ENCODE measurements around the gene RPL18.
"Not testable (repeated sequence)": the region's sequence is repeated elsewhere in the genome, so short reads cannot be mapped to it uniquely, and the experiment has no call there.

The RPL18 gene

DNA sequence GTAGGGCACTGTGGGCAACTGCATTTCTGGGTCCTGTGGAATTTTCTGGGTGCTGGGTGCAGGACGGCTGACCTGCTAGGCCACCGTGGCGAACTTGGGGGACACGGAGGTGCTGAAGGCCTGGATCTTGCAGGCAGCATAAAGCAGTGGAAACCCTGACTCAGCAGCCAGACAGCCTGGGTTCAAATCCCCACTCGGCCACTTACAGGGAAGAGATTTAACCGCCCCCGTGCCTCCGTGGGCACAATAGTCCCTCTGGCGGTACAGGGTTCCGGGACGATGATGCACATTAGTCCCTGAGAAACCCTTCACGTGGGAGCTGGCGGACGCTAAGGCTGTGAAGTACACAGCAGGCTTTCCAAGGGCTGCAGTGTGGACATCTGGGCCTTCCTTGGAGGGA is 7.1 kb downstream of the RPL18 start:
- DNase-seq: no peak

DNA sequence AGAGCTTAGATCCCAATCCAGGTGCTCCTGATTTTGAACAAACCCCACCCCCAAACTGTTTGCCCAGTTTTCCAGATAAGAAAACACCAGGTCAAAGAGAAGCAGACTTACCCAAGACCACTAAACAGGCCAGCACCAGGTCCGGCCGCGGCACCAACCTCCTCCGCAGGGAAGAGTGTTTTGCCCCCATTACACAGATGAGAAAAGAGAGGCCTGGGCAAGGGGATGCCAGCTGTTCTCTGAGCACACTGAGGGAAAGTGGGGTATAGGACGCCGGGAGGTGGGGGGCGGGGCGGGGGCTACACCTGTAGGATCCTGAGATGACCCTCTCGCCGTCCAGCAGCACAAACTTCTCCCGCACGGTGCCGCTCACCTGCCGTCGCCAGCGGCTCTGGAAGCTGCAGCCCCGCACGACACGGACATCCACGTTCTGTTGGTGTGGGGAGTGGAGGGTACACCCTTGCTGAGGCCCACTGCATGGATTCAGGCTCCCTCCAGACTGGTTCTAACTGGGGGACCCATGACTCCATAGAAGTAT is 9.3 kb downstream of the RPL18 start:
- no peak for DNase-seq

DNA sequence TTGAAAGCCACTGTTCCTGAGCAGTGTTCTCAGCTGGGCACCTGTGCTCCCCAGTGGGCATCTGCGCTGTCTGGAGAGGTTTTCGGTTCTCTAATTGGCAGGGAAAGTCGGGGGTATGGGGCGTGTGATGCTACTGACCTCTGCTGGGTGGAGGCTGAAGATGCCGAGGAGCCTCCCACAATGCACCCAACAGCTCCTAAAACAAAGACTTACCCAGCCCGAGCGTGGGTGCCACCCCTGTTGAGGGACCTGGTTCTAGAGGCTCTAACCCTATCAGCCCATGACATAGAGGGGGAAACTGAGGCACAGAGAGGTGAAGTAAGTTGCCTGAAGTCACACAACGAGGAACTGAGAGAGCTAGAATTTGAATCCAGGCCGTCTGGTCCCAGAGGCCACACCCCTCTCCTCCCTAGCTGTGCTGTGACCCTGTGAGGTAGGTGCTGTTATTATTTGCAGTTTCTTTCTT is 10.1 kb downstream of the RPL18 start:
- no peak for DNase-seq

DNA sequence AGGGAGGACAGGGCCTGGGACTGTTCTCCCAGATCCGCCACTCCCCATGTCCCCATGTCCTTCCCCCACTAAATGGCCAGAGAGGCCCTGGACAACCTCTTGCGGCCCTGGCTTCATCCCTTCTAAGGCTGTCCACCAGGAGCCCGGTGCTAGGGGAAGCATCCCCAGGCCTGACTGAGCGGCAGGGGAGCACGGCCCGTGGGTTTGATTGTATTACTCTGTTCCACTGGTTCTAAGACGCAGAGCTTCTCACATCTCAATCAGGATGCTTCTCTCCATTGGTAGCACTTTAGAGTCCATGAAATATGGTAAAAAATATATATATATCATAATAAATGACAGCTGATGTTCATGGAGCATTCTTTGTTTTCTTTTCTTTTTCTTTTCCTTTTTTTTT is 11.6 kb downstream of the RPL18 start:
- DNase-seq: no peak

DNA sequence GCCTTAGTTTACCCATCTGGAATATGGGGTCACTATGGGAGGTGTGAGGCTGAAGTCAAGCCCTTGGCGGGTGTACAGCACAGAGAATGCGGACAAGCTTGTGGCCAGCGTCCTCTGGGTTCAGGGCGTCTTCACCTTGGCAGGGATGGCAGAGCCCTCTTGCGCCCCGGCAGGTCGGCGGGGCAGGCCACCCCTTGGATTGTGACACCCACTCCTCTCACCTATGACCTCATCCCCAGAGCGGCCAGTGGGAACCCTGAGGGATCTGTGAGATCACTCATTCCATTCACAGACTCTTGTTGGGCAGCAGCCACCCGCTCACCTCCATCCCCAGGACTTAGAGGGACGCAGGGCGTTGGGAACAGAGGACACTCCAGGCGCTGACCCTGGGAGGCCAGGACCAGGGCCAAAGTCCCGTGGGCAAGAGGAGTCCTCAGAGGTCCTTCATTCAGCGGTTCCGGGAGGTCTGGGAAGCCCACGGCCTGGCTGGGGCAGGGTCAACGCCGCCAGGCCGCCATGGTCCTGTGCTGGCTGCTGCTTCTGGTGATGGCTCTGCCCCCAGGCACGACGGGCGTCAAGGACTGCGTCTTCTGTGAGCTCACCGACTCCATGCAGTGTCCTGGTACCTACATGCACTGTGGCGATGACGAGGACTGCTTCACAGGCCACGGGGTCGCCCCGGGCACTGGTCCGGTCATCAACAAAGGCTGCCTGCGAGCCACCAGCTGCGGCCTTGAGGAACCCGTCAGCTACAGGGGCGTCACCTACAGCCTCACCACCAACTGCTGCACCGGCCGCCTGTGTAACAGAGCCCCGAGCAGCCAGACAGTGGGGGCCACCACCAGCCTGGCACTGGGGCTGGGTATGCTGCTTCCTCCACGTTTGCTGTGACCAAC is 12.3 kb downstream of the RPL18 start, which contains the start of gene SPACA4:
SPACA4 (plus strand) TSS at position 280 of the 896 bp plus-strand sequence; CDS start at position 517, 237 bp downstream.
- DNase-seq: no peak

DNA sequence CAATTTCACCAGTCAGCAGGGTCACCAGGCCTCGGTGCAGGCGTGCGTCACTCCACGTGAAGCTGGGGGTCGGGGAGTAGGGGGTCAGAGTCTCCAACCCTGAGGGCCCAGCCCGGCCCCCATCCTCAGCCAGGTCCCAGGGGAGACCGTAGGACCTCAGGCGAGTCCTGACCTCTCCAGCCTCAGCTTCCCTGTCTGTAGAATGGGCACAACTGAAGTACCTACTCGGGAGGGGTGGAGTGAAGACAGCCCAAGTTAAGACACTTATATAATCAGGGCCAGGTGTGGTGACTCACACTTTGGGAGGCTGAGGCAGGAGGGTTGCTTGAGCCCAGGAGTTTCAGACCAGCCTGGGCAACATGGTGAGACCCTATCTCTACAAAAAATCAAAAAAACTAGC is 15.1 kb downstream of the RPL18 start:
- DNase-seq: no peak

DNA sequence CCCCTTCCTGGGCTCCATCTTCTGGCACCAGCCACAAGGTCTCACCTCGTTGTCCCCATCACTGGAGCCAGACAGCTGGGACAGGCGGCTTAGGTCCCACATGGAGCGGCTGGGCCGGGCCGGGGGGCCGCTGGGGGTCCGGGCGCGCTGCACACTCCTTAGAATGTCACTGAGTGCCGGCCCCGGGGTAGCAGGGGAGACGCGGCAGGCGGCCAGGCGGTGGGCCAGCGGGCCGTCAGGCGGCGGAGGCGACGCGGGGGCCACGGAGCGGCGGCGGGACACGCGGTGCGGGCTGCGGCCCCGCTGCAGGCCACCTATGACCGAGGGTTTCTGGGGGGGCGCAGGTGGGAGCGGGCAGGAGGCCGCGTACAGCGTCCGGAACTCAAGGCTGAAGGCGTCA is 15.5 kb downstream of the RPL18 start:
- DNase-seq: no peak

DNA sequence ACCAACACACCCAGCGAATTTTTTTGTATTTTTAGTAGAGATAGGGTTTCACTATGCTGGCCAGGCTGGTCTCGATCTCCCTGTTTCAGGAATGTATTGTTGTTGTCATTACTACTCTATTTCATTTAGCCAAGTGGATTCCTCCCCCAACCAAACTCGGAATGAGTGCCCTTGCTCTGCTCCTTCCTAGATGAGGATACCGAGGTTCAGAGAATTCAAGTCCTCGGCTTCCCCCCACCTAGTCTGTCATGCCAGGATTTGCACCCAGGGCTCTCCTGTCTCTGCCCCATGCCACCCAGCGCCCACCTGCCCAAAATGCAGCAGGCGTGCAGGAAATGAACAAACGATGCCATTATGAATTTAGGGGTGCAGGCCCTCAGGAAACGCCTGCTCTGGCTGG is 16.0 kb downstream of the RPL18 start:
- DNase-seq: no peak

DNA sequence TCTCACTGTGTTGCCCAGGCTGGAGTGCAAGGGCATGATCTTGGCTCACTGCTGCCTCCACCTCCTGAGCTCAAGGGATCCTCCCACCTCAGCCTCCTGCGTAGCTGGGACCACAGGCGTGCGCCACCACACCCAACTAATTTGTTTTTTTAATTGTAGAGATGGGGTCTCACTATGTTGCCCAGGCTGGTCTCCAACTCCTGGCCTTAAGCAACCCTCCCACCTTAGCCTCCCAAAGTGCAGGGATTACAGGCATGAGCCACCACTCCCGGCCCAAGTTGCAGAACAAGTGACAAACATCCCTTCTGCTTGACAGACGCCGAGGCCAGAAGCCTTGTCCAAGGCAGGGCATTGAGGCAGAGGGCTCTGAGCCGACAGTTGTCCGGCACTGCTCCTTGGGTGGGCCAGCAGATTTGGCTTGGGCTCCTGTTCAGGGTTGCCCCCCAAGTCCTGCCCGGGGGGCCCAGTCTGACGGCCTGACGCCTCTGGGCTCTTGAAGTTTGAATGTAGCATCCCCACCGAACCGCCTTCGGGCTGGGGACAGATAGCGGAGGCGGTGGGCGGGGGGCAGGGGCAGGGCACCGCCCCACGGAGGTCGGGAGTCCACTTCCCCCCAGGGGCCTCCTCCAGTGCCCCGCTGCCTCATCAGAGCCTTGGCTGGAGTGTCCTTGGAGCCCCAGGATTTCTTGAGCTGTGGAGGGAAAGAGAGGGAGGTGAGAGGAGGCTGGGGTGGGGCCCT is 18.1 kb downstream of the RPL18 start:
- no peak for DNase-seq

DNA sequence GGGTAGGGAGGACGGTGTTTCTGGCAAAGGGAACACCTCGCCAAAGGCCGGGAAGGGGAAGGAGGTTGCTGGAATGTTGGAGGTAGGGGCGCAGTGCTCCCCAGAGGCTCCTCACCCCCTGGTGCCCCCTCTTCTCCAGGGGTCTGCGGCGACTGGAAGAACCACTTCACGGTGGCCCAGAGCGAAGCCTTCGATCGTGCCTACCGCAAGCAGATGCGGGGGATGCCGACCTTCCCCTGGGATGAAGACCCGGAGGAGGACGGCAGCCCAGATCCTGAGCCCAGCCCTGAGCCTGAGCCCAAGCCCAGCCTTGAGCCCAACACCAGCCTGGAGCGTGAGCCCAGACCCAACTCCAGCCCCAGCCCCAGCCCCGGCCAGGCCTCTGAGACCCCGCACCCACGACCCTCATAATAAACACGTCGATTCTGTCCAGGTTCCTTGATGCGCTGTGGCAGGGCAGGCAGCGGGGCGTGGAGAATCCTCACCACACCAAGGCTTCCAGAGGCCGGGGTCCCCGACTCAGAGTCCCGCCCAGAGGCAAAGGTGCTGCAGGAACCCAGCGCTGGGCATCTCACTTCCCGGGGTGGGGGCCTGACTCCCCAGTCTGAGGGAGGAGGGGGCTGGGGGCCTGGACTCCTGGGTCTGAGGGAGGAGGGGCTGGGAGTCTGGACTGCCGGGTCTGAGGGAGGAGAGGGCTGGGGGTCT is 19.8 kb downstream of the RPL18 start:
- DNase-seq: no peak

DNA sequence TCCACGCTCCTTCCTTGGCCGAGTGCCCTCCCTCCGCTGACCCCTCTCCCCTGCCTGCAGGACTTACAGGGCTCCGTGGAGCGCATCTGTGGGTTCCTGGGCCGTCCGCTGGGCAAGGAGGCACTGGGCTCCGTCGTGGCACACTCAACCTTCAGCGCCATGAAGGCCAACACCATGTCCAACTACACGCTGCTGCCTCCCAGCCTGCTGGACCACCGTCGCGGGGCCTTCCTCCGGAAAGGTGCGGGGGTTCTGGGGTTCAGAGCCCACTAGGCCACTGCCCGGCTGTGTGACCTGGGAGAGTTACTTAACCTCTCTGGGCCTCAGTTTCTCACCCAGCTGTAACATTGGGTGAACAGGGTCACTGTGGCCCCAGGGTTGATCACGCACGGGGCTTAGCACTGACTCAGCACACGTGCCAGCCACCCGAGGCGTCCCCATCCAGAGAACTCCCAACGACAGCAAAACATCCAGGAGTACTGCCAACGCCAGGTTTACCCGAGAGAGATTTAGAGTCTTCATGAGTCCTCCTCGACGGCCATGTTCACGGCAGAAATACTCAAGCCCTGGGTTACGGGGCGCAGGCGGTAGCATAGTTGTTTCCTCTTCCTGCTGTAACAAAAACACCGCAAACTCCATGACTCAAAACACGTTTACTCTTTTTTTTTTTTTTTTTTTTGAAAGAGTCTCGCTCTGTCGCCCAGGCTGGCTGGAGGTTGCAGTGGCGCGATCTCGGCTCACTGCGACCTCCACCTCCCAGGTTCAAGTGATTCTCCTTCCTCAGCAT is 22.1 kb downstream of the RPL18 start:
- no peak for DNase-seq

DNA sequence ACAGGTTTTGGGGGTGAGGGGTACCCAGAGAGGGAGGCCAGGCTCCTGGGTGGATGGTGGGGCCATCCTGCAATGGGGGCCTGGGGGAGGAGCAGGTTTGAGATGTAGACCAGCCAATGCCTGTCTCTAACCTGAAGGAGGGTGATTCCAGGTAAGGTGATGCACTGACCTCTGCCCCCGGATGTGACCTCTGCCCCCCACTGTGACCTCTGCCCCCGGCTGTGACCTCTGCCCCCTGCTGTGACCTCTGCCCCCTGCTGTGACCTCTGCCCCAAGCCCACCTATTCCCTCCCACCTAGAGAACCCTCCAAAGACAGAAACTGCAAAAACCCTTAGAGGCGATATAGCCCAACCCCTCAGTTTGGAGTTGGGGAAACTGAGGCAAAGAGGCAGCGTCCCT is 22.7 kb downstream of the RPL18 start:
- DNase-seq: no peak

DNA sequence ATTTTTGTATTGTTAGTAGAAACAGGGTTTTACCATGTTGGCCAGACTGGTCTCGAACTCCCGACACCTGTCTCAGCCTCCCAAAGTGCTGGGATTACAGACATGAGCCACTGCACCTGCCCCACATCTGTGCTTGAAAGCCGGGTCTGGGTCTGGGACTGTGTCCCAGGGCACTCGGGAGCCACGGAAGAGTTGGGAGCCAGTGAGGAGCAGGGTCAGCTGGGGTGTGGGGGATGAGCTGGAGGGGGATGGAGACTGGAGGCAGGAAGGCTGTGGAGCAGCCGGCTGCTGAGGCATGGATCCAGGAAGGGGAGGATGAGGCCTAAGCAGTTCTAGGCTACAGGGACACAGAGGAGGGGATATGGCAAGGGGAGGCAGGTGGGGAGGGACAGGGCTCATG is 23.1 kb downstream of the RPL18 start:
- no peak for DNase-seq

DNA sequence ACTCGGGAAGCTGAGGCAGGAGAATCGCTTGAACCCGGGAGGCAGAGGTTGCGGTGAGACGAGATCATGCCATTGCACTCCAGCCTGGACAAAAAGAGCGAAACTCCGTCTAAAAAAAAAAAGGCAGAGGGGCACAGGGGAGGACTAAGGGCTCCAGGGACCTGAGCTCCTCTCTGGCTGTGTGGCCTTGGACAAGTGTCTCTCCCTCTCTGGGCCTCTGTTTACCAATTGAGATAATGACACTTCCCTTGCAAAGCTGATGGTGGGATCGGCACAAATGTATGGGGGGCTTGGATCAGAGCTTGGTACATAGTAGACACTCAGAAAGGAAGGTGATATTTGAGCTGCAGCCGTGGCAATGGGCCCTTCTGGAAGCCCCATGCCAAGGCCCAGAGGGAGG is 23.8 kb downstream of the RPL18 start:
- no peak for DNase-seq

DNA sequence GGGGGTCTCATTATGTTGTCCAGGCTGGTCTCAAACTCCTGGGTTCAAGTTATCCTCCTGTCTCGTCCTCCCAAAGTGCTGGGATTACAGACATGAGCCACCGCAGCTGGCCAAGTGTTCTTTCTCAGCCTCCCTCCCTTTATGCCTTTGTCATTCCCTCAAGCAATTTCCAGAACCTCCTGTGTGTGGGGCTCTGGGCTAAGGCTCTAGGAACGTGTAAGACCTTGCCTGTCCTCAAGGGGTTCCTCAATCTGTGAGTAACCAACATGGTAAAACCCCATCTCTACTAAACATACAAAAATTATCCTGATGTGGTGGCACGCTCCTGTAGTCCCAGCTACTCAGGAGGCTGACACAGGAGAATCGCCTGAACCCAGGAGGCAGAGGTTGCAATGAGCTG is 28.0 kb downstream of the RPL18 start:
- DNase-seq: no peak

DNA sequence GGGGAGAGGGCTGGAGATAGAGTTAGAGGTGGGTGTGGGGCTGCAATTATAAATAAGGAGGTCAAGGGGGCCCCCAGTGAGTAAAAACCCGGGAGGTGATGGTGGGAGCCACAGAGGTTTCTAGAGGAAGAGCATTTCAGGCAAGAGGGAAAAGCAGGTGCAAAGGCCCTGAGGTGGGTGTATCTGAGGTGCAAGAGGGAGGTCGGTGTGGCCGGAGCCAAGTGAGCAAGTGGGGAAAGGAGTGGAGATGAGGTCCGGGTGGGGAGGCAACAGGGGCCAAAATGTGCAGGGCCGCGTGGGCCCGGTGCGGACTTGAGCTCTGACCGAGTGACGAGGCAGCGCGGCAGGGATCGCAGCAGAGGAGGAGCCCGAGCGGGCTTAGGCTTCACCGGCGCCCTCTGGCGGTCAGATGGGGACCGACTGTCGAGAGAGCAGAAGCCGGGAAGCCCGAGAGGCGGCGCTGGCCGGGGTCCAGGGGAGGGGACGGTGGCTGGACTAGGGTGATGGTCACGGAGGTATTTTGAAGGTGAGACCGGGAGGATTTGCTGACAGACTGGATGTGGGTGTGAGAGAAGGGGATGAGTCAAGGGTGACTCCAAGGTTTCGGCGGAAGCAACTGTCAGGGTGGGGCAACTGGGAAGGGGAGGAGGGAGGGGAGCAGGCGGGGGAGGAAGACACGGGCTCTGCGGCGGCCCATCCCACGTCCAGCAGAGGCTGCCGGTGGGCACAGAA is 30.1 kb downstream of the RPL18 start:
- peak; percentile 50 for DNase-seq

DNA sequence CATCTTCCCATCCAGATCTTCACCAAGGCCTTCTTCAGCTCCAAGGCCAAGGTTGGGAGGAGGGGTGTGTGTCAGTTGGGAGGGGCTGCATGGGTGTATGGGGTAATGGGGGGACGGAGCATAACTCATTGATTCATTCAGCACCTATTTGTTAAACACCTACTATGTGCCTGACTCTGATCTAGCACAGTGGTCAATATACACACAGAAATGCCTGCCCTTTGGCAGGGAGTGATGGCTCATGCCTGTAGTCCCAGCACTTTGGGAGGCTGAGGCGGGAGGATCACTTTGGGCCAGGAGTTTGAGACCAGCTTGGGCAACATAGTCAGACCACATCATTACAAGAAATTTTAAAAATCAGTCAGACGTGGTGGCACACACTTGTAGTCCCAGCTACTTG is 31.6 kb downstream of the RPL18 start:
- DNase-seq: no peak

DNA sequence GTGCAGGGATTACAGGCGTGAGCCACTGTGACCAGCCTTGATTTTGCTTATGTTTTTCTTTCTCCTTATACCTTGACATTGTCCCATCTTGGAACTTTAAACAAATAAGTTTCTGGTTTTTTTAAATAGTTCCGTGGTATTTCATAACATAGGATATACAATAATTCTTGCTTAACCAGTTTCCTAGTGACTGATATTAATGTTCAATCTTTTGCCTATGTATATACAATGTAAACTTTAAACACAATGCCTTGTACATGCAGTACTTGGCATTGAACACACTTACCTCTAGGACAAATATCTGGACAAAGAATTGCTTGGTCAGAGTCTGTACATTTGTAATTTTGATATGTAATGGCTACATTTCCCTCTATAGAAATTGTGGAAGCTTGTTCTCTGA is 36.8 kb downstream of the RPL18 start:
- no peak for DNase-seq

DNA sequence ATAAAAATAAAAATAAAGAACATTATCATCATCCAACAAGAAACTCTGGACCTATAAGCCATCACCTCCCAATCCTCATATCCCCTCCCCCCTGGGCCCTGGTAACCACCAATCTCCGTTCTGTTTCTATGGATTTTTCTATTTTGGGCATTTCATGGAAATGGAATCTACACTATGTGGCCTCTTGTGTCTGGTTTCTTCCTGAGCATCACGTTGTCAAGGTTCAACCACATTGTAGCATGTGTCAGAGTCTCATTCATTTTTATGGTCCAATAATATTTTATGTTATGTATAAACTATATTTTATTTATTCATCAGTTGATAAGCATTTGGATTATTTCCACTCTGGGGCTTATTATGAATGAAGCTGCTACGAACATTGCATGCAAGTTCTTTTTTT is 40.1 kb downstream of the RPL18 start:
- no peak for DNase-seq

DNA sequence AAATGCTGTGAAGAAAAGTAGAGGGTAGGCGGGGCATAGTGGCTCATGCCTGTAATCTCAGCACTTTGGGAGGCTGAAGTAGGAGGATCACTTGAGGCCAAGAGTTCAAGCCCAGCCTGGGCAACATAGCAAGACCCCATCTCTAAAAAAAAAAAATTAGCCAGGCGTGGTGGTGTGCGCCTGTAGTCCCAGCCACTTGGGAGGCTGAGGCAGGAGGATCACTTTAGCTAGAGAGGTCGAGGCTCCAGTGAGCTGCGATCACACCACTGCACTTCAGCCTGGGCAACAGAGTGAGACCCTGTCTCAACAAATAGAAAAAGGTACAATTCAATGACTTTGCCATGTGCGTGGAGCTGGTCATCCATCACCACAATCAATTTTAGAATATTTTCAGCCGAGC is 41.1 kb downstream of the RPL18 start:
- not testable (repeated sequence) for DNase-seq

DNA sequence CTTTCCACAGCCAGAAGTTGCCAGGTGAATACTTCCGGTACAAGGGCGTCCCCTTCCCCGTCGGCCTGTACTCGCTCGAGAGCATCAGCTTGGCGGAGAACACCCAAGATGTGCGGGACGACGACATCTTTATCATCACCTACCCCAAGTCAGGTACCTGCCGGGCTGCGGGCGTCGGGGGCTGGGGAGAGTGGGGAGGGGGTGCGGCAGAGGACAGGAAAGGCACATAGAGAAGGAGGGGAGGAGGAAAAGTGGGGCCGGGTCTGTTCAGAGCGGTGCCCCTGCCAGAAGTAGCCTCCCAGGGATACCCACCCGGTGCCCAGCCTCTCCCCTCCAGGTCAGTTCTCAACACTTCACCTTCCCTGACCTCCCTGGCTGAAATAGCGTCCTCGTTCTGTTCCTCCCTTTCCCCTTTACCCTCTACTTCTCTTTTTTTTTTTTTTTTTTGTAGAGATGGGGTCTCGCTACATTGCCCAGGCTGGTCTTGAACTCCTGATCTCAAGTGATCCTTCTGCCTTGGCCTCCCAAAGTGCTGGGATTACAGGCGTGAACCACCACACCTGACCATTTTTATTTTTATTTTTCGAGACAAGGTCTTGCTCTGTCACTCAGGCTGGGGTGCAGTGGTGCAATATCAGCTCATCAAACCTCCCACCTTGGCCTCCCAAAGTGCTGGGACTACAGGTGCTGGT is 42.9 kb downstream of the RPL18 start:
- no peak for DNase-seq
